Subcutaneous adipose tissue (tissue), 4 donors: ENCODE measurements around the gene SHH. TPM values are rescaled to one million over a fixed set of nuclear protein-coding genes. Genes with fewer than 3 reads are reported as not detected.

Source experiments
- CTCF ChIP-seq: fragments of 450-650 bp; IDR thresholded peaks from one replicate; pipeline ENCODE4 v1.5.1; 2016; ENCODE audit warnings: low read depth, mild to moderate bottlenecking, control low read depth, antibody characterized with exemption, moderate library complexity
- total RNA-seq, 4 donors: library from RNA; depleted of rRNA; stranded (reverse); fragments of >200 nt; gene quantifications; one replicate each; pipeline ENCODE4 v1.1.0, GENCODE V29; 2016

The SHH gene
- total RNA-seq, 4 donors from 2014 or later = not detected

DNA sequence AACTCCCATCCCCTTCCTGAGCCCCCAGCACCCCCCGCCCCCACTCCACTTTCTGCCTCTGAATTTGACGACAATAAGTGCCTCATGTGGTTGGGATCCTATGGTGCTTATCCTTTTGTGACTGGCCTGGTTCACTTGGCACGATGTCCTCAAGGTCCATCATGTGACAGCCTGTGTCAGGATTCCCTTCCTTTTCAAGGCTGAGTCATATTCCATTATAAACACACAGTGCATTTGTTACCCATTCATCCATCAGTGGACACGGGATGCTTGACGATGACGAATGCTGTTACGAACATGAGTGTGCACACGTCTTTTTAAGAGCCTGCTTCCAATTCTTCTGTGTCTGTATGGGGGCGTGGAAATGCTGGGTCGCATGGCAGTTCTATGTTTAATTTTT lies 26.7 kb downstream of the SHH start:
- TF ChIP-seq CTCF = no peak

DNA sequence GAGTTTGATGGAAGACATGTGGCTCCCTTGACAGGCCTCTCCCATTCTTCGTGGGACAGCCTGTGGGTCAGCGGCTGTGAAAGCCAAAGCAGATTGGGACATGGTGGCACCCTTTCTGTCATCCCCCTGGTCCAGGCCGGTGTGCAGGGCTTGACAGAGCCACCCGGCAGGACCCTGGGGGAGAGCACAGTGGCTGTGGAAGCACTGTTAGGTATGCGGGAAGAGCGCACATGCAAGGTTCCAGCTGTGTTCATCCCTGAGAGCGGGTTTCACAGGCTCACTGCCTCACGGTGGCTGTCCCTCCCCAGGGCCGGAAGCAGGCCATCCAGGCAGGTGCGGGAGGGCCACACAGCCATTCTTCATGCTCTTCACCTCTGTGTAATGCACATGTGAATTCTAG lies 29.8 kb downstream of the SHH start:
- TF ChIP-seq CTCF = no peak

- no peak for TF ChIP-seq CTCF
Observed at GRCh38 chr7:155781433-155781832, 30.8 kb downstream of the SHH start.

DNA sequence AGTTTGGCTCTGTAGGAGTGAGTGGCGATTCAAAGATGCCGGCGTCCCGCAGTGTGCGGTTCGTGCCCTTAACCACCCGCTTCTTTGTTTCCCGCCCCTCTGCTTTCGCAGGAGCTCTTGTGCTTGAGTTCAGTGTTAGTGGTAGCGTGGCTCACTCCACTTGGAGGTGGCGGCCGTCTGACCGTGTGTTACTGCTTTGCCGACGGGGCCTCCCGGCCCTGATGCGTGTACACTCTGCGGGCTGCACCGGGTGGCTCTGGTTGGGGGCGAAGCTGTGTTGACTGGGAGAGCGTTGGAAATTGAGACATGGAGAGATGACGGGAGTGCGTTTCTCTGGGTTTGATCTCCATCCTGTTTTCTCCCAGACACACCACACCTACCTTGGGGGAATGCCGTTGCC lies 31.4 kb downstream of the SHH start:
- no peak for TF ChIP-seq CTCF

DNA sequence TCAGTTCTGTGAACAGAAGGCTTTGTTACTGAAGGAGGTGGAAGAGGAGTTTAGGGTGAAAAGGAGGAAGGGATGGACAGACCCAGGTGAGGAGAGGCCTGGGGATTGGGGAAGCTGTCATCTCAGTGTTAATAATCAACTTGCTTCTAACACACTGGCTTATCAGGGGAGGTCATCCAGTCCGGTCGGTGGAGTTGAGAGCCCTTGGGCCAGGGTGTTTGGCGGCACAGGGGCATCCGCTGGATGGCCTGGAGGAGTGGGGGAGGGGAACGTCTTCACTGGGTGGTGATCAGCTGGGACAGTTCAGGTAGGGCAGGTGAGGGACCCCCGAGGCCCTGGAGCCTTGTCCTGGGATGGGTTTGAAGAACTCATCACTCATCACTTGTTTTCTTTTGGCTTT lies 33.9 kb downstream of the SHH start:
- no peak for TF ChIP-seq CTCF

DNA sequence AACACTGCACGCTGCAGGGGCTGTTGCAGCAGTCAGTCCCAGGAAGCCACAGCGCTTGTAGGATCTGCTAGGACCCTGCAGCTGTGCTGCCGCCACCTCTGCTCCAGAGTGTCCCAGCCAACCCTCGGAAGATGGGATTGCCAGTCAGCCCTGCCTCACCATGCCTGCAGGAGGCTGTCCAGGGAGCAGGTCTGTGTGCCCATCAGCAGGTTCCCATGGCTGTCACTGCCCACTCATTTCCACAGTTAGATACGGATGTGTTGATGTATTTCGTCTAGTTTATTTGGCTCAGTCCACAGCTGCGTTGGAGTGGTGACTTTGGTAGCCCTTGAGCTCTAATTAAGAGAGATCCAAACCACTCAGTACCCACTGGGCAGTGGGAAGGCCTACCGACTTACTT lies 35.7 kb downstream of the SHH start:
- no peak for TF ChIP-seq CTCF

DNA sequence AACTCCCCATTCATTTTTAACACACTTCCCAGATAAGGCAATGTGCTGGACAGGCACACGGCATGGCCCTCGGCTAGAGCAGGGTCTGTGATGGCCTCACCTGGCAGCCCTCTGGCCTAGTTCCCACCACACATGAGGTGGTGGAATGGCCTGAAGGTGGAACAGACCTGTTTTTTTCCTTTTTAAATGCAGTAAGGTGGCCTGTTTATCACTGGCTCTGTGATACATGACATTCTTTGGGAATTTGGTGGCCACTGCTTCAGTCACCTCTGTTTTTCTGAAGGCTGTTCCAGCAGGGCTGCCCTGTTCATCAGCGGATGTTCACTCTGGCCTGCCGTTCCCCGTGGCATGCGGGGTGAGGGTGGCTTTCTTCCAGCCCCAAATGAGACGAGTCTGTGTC lies 36.6 kb downstream of the SHH start:
- no peak for TF ChIP-seq CTCF

DNA sequence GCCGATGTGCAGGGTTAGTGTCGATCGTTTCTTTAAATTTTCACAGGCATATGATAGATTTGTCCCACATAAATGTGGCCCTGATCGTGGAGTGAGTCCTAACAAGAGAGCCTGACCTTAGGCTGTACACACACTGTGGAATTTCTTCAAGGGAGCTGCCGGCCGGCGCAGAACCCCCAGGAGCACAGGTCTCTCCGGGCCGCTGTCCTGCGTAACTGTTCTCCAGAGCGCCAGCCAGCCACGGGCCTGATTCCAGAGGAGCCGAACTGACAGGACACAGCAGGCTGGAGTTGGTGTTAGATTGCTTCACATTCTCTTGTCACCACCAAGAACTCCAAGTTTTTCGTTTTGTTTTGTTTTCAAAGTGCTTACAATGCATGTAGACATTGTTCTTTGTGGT lies 37.3 kb downstream of the SHH start:
- TF ChIP-seq CTCF = no peak
